Measurements from ENCODE around the gene SAYSD1.
"Not testable (repeated sequence)": the region's sequence is repeated elsewhere in the genome, so short reads cannot be mapped to it uniquely, and the experiment has no call there.

Gene SAYSD1

GRCh38 chr6:39137245-39137644 lies 22.3 kb upstream of the SAYSD1 start:
- Histone ChIP-seq H3K27me3 (peaks cover 26% of the 10 kb centered on the region), H3K36me3 (no peaks in the 10 kb centered on the region), H3K27ac (no peak overlapping the region), H3K9me3 (no peaks in the 10 kb centered on the region), H3K4me3 (ENCODE audit: low read depth in 1 of 2, low read length in 1 of 2) (no peak overlapping the region), H3K4me1 (ENCODE audit: control insufficient read depth in 1 of 2, insufficient read depth in 1 of 2, low read depth in 1 of 2, low read length in 1 of 2) (no peaks in the 10 kb centered on the region)
- no peak for TF ChIP-seq CTCF (IDR thresholded peaks at IDR 0.05)

GRCh38 chr6:39136207-39136606 lies 21.2 kb upstream of the SAYSD1 start:
- H3K36me3 ChIP-seq; H3K4me1 ChIP-seq (ENCODE audit: control insufficient read depth in 1 of 2, insufficient read depth in 1 of 2, low read depth in 1 of 2, low read length in 1 of 2); H3K9me3 ChIP-seq; H3K27ac ChIP-seq; H3K4me3 ChIP-seq (ENCODE audit: low read depth in 1 of 2, low read length in 1 of 2): not testable (repeated sequence)
- H3K27me3 ChIP-seq = peaks cover 23% of the 10 kb centered on the region

- not testable (repeated sequence) for H3K9me3 ChIP-seq; H3K36me3 ChIP-seq; H3K4me3 ChIP-seq (ENCODE audit: low read depth in 1 of 2, low read length in 1 of 2); H3K4me1 ChIP-seq (ENCODE audit: control insufficient read depth in 1 of 2, insufficient read depth in 1 of 2, low read depth in 1 of 2, low read length in 1 of 2); H3K27ac ChIP-seq
- H3K27me3 ChIP-seq = peaks cover 22% of the 10 kb centered on the region
Observed at GRCh38 chr6:39134761-39135160, 19.8 kb upstream of the SAYSD1 start.

- H3K27me3 ChIP-seq = peaks cover 24% of the 10 kb centered on the region
- TF ChIP-seq CTCF (IDR thresholded peaks at IDR 0.05) = no peak
- no peaks in the 10 kb centered on the region for H3K36me3 ChIP-seq
- no peak overlapping the region for H3K27ac ChIP-seq
- H3K9me3 ChIP-seq = no peaks in the 10 kb centered on the region
- no peak overlapping the region for H3K4me3 ChIP-seq (ENCODE audit: low read depth in 1 of 2, low read length in 1 of 2)
- H3K4me1 ChIP-seq (ENCODE audit: control insufficient read depth in 1 of 2, insufficient read depth in 1 of 2, low read depth in 1 of 2, low read length in 1 of 2) = no peaks in the 10 kb centered on the region
Observed at GRCh38 chr6:39130691-39131090, 15.7 kb upstream of the SAYSD1 start.

GRCh38 chr6:39128832-39129231 lies 13.8 kb upstream of the SAYSD1 start:
- Histone ChIP-seq H3K9me3 (no peaks in the 10 kb centered on the region), H3K4me1 (ENCODE audit: control insufficient read depth in 1 of 2, insufficient read depth in 1 of 2, low read depth in 1 of 2, low read length in 1 of 2) (no peaks in the 10 kb centered on the region), H3K4me3 (ENCODE audit: low read depth in 1 of 2, low read length in 1 of 2) (no peak overlapping the region), H3K27me3 (peaks cover 24% of the 10 kb centered on the region), H3K36me3 (no peaks in the 10 kb centered on the region), H3K27ac (no peak overlapping the region)
- no peak for TF ChIP-seq CTCF (IDR thresholded peaks at IDR 0.05)

- no peak for TF ChIP-seq CTCF (IDR thresholded peaks at IDR 0.05)
- no peaks in the 10 kb centered on the region for H3K4me1 ChIP-seq (ENCODE audit: control insufficient read depth in 1 of 2, insufficient read depth in 1 of 2, low read depth in 1 of 2, low read length in 1 of 2)
- no peak overlapping the region for H3K4me3 ChIP-seq (ENCODE audit: low read depth in 1 of 2, low read length in 1 of 2)
- H3K9me3 ChIP-seq = no peaks in the 10 kb centered on the region
- H3K27ac ChIP-seq = no peak overlapping the region
- H3K27me3 ChIP-seq = peaks cover 24% of the 10 kb centered on the region
- no peaks in the 10 kb centered on the region for H3K36me3 ChIP-seq
Observed at GRCh38 chr6:39128106-39128505, 13.1 kb upstream of the SAYSD1 start.

- TF ChIP-seq CTCF (IDR thresholded peaks at IDR 0.05) = no peak
- Histone ChIP-seq H3K27ac (no peak overlapping the region), H3K4me1 (ENCODE audit: control insufficient read depth in 1 of 2, insufficient read depth in 1 of 2, low read depth in 1 of 2, low read length in 1 of 2) (no peaks in the 10 kb centered on the region), H3K36me3 (no peaks in the 10 kb centered on the region), H3K9me3 (no peaks in the 10 kb centered on the region), H3K27me3 (peaks cover 15% of the 10 kb centered on the region), H3K4me3 (ENCODE audit: low read depth in 1 of 2, low read length in 1 of 2) (no peak overlapping the region)
Observed at GRCh38 chr6:39124114-39124513, 9.1 kb upstream of the SAYSD1 start.

Data from neutrophil (primary cell).